Liver (tissue), 3 donors: Measurements from ENCODE around the gene TCF7L1.

Experiments
- FOXA1 ChIP-seq: IDR thresholded peaks from 2 replicates; pipeline ENCODE4 v1.6.1; 2016; ENCODE audit warnings: antibody characterized with exemption
- GABPA ChIP-seq, 2 donors: IDR thresholded peaks in 1 of 2; conservative IDR thresholded peaks in 1 of 2; 2 replicates each; pipeline ENCODE4 v1.6.1; 2016; ENCODE audit warnings: antibody characterized with exemption in 2 of 2, mild to moderate bottlenecking in 1 of 2, moderate library complexity in 1 of 2
- HNF4A ChIP-seq, 2 donors: conservative IDR thresholded peaks; 2 replicates each; pipeline ENCODE4 v1.6.1; 2016; ENCODE audit warnings: antibody characterized with exemption in 2 of 2, mild to moderate bottlenecking in 2 of 2
- JUND ChIP-seq, 2 donors: IDR thresholded peaks; 2 replicates each; pipeline ENCODE4 v1.6.1; 2016; ENCODE audit warnings: antibody characterized with exemption in 2 of 2
- RAD21 ChIP-seq, 2 donors: IDR thresholded peaks; 2 replicates each; pipeline ENCODE4 v1.6.1; 2016; ENCODE audit warnings: antibody characterized with exemption in 2 of 2, mild to moderate bottlenecking in 2 of 2
- RXRA ChIP-seq, 2 donors: IDR thresholded peaks; 2 replicates each; pipeline ENCODE4 v1.6.1; 2017 to 2018; ENCODE audit warnings: antibody characterized with exemption in 2 of 2, mild to moderate bottlenecking in 1 of 2
- SP1 ChIP-seq: IDR thresholded peaks from 2 replicates; pipeline ENCODE4 v1.6.1; 2018; ENCODE audit warnings: antibody characterized with exemption, mild to moderate bottlenecking
- TAF1 ChIP-seq: conservative IDR thresholded peaks from 2 replicates; pipeline ENCODE4 v1.6.1; 2016; ENCODE audit warnings: antibody characterized with exemption, mild to moderate bottlenecking
- YY1 ChIP-seq: IDR thresholded peaks from 2 replicates; pipeline ENCODE4 v1.6.1; 2016; ENCODE audit warnings: antibody characterized with exemption, mild to moderate bottlenecking
- TF ChIP-seq, protein P1 (sequence below): fragments of 150-350 bp; IDR thresholded peaks from 2 replicates; pipeline ENCODE4 v1.5.1; 2017; ENCODE audit warnings: improper control_type of control experiment, low read depth, low read length; ENCODE audit not compliant: missing input control
- TF ChIP-seq, protein P2 (sequence below): IDR thresholded peaks from 2 replicates; pipeline ENCODE4 v1.6.1; 2016; ENCODE audit warnings: antibody characterized with exemption
- TF ChIP-seq, protein P3 (sequence below): IDR thresholded peaks from 2 replicates; pipeline ENCODE4 v1.6.1; 2016; ENCODE audit warnings: antibody characterized with exemption, mild to moderate bottlenecking
- TF ChIP-seq, protein P4 (sequence below): IDR thresholded peaks from 2 replicates; pipeline ENCODE4 v1.6.1; 2016; ENCODE audit warnings: antibody characterized with exemption
- donor health status: healthy.
- donor health status: healthy.

DNA sequence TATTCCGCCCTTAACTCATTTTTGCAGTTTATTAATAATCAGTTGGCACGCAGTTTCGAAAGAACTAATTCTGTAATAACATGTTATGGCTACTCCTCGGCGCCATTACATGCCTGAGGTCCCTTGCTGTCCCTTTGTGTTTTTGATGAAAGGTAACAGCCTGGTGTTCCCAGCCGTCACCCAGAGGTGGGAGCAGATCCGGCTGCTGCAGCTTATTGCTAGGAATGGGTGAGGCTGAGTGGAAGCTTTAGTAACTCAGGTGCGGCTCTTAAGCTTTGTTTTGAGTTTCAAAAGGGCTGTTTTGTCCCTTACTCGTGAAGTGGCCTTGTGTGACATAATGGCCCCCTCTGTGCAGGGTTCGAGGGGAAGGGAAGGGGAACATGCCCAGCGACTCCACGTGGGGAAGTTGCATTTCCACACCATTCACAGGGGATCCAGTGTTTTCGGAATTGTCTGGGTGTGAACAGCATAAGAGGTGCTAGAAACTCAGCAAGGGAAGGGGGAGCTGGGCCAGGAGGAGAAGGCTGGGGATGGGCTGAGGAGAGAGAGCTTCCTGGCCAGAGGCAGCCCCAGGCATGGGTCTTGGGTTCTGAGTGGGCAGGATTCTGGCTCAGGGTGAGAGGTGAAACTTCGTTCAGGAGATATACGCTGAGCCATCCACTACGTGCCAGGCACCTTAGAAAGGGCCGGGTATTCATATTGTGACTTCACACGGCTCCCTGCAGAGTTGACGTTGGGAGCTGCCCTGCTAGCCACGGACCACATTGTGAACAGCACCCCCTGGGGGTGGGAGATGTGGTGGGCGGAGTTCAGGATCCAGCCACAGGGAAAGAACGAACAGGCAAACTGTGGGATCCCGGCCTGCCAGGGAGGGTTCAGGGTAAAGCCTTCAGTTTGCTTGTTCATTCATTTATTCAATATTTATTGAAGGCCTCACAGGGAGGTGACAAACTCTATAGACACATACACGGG, 110.2 kb downstream of the TCF7L1 start:
- TF ChIP-seq, protein P1, sequence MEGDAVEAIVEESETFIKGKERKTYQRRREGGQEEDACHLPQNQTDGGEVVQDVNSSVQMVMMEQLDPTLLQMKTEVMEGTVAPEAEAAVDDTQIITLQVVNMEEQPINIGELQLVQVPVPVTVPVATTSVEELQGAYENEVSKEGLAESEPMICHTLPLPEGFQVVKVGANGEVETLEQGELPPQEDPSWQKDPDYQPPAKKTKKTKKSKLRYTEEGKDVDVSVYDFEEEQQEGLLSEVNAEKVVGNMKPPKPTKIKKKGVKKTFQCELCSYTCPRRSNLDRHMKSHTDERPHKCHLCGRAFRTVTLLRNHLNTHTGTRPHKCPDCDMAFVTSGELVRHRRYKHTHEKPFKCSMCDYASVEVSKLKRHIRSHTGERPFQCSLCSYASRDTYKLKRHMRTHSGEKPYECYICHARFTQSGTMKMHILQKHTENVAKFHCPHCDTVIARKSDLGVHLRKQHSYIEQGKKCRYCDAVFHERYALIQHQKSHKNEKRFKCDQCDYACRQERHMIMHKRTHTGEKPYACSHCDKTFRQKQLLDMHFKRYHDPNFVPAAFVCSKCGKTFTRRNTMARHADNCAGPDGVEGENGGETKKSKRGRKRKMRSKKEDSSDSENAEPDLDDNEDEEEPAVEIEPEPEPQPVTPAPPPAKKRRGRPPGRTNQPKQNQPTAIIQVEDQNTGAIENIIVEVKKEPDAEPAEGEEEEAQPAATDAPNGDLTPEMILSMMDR = peak; percentile 57
- TF ChIP-seq YY1 (no peak), RAD21 (IDR thresholded peaks at IDR 0.05) (peak; percentile 64 to 83), SP1 (no peak), JUND (IDR thresholded peaks at IDR 0.05) (no peak), FOXA1 (no peak), TAF1 (no peak), GABPA (IDR thresholded peaks at IDR 0.05 in 1 of 2, conservative IDR thresholded peaks at IDR 0.05 in 1 of 2) (no peak), HNF4A (conservative IDR thresholded peaks at IDR 0.05) (no peak), RXRA (IDR thresholded peaks at IDR 0.05) (no peak)
- TF ChIP-seq, protein P2, sequence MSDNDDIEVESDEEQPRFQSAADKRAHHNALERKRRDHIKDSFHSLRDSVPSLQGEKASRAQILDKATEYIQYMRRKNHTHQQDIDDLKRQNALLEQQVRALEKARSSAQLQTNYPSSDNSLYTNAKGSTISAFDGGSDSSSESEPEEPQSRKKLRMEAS = no peak
- TF ChIP-seq, protein P3, sequence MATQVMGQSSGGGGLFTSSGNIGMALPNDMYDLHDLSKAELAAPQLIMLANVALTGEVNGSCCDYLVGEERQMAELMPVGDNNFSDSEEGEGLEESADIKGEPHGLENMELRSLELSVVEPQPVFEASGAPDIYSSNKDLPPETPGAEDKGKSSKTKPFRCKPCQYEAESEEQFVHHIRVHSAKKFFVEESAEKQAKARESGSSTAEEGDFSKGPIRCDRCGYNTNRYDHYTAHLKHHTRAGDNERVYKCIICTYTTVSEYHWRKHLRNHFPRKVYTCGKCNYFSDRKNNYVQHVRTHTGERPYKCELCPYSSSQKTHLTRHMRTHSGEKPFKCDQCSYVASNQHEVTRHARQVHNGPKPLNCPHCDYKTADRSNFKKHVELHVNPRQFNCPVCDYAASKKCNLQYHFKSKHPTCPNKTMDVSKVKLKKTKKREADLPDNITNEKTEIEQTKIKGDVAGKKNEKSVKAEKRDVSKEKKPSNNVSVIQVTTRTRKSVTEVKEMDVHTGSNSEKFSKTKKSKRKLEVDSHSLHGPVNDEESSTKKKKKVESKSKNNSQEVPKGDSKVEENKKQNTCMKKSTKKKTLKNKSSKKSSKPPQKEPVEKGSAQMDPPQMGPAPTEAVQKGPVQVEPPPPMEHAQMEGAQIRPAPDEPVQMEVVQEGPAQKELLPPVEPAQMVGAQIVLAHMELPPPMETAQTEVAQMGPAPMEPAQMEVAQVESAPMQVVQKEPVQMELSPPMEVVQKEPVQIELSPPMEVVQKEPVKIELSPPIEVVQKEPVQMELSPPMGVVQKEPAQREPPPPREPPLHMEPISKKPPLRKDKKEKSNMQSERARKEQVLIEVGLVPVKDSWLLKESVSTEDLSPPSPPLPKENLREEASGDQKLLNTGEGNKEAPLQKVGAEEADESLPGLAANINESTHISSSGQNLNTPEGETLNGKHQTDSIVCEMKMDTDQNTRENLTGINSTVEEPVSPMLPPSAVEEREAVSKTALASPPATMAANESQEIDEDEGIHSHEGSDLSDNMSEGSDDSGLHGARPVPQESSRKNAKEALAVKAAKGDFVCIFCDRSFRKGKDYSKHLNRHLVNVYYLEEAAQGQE = no peak
- TF ChIP-seq, protein P4, sequence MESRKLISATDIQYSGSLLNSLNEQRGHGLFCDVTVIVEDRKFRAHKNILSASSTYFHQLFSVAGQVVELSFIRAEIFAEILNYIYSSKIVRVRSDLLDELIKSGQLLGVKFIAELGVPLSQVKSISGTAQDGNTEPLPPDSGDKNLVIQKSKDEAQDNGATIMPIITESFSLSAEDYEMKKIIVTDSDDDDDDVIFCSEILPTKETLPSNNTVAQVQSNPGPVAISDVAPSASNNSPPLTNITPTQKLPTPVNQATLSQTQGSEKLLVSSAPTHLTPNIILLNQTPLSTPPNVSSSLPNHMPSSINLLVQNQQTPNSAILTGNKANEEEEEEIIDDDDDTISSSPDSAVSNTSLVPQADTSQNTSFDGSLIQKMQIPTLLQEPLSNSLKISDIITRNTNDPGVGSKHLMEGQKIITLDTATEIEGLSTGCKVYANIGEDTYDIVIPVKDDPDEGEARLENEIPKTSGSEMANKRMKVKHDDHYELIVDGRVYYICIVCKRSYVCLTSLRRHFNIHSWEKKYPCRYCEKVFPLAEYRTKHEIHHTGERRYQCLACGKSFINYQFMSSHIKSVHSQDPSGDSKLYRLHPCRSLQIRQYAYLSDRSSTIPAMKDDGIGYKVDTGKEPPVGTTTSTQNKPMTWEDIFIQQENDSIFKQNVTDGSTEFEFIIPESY = no peak
